WTC11 (cell line): Measurements from ENCODE around the gene CASKIN1. TPM values are rescaled to one million over a fixed set of nuclear protein-coding genes. Genes with fewer than 3 reads are reported as not detected.
A peak's percentile ranks its signal among the peaks of the same experiment; 100 is the strongest.

ENCODE experiments used
- ATAC-seq: fragments of 200-7000 bp; cut with Tn5 transposase; 2 replicates; pipeline ENCODE4 v1.10.0; 2021; ENCODE audit warnings: mild to moderate bottlenecking, moderate library complexity
- CTCF ChIA-PET: fragments of 300-600 bp; sonication (Branson Sonifier 250); formaldehyde crosslinking; loops from one replicate; lab custom pipeline; 2021; ENCODE audit warnings: antibody characterized with exemption; lab: Charles Lee
- POLR2A ChIA-PET: fragments of 350-600 bp; sonication (Branson Sonifier 250); formaldehyde crosslinking; loops from one replicate; lab custom pipeline; 2021; ENCODE audit warnings: antibody characterized with exemption; lab: Charles Lee
- DNase-seq: peaks from one replicate; pipeline ENCODE4 v3.0.0; 2021; ENCODE audit warnings: low spot score
- H3K27ac Mint-ChIP-seq: 2 replicates; pipeline ENCODE4 v1.8.0; 2021; ENCODE audit warnings: mixed read lengths
- H3K27me3 Mint-ChIP-seq: 2 replicates; pipeline ENCODE4 v1.8.0; 2021; ENCODE audit warnings: low read depth, mild to moderate bottlenecking, moderate library complexity, mixed read lengths
- H3K36me3 Mint-ChIP-seq: 2 replicates; pipeline ENCODE4 v1.8.0; 2021; ENCODE audit warnings: mixed read lengths
- H3K4me1 Mint-ChIP-seq: 2 replicates; pipeline ENCODE4 v1.8.0; 2022; ENCODE audit warnings: mixed read lengths
- H3K4me3 Mint-ChIP-seq: 2 replicates; pipeline ENCODE4 v1.8.0; 2021; ENCODE audit warnings: mild to moderate bottlenecking, moderate library complexity, mixed read lengths
- H3K9me3 Mint-ChIP-seq: 2 replicates; pipeline ENCODE4 v1.8.0; 2021; ENCODE audit warnings: mixed read lengths
- ATF6 ChIP-seq: sonication (generic); formaldehyde crosslinking; IDR thresholded peaks from 2 replicates; pipeline ENCODE4 v1.8.1; 2023; ENCODE audit warnings: mild to moderate bottlenecking, missing genetic modification reagents
- CDX4 ChIP-seq: fragments of 250-450 bp; sonication (Bioruptor Pico); IDR thresholded peaks from 2 replicates; pipeline ENCODE4 v1.9.0; 2021; ENCODE audit warnings: moderate library complexity, mild to moderate bottlenecking, inconsistent platforms, borderline replicate concordance
- CREB1 ChIP-seq: sonication (generic); formaldehyde crosslinking; IDR thresholded peaks from 2 replicates; pipeline ENCODE4 v1.8.0; 2023; ENCODE audit warnings: mild to moderate bottlenecking, missing genetic modification reagents
- E2F4 ChIP-seq: sonication (generic); formaldehyde crosslinking; IDR thresholded peaks from 2 replicates; pipeline ENCODE4 v1.8.1; 2022; ENCODE audit warnings: low read depth, mild to moderate bottlenecking, moderate library complexity, missing genetic modification reagents, borderline replicate concordance
- EMX1 ChIP-seq: fragments of 250-450 bp; sonication (Bioruptor Pico); IDR thresholded peaks from 2 replicates; pipeline ENCODE4 v1.8.0; 2021; ENCODE audit warnings: mild to moderate bottlenecking
- FOXJ3 ChIP-seq: sonication (generic); formaldehyde crosslinking; IDR thresholded peaks from 2 replicates; pipeline ENCODE4 v1.9.0; 2021; ENCODE audit warnings: missing genetic modification reagents, mild to moderate bottlenecking, borderline replicate concordance
- GABPB1 ChIP-seq: sonication (generic); formaldehyde crosslinking; IDR thresholded peaks from 2 replicates; pipeline ENCODE4 v1.8.1; 2023; ENCODE audit warnings: mild to moderate bottlenecking, missing genetic modification reagents
- GTF2I ChIP-seq: fragments of 250-450 bp; sonication (Bioruptor Pico); conservative IDR thresholded peaks from 2 replicates; pipeline ENCODE4 v1.4.0; 2021; ENCODE audit warnings: mild to moderate bottlenecking
- HMGA2 ChIP-seq: fragments of 250-450 bp; sonication (Bioruptor Pico); IDR thresholded peaks from 2 replicates; pipeline ENCODE4 v1.4.0; 2021; ENCODE audit warnings: mild to moderate bottlenecking, moderate library complexity
- HMGXB4 ChIP-seq: sonication (generic); formaldehyde crosslinking; IDR thresholded peaks from 2 replicates; pipeline ENCODE4 v1.8.1; 2023; ENCODE audit warnings: mild to moderate bottlenecking, moderate library complexity, missing genetic modification reagents
- KAT7 ChIP-seq: sonication (generic); formaldehyde crosslinking; IDR thresholded peaks from 2 replicates; pipeline ENCODE4 v1.8.1; 2023; ENCODE audit warnings: missing genetic modification reagents, mild to moderate bottlenecking, borderline replicate concordance
- MAX ChIP-seq: sonication (generic); formaldehyde crosslinking; IDR thresholded peaks from 2 replicates; pipeline ENCODE4 v1.8.0; 2022; ENCODE audit warnings: mild to moderate bottlenecking, missing genetic modification reagents
- NFATC4 ChIP-seq: fragments of 250-450 bp; sonication (Bioruptor Pico); IDR thresholded peaks from 2 replicates; pipeline ENCODE4 v1.9.0; 2021; ENCODE audit warnings: mild to moderate bottlenecking
- NR1H2 ChIP-seq: sonication (generic); formaldehyde crosslinking; IDR thresholded peaks from 2 replicates; pipeline ENCODE4 v1.9.0; 2021; ENCODE audit warnings: mild to moderate bottlenecking, moderate library complexity, missing genetic modification reagents
- RORB ChIP-seq: fragments of 250-450 bp; sonication (Bioruptor Pico); IDR thresholded peaks from 2 replicates; pipeline ENCODE4 v1.9.0; 2021; ENCODE audit warnings: mild to moderate bottlenecking
- SP1 ChIP-seq: sonication (generic); formaldehyde crosslinking; conservative IDR thresholded peaks from 2 replicates; pipeline ENCODE4 v1.8.1; 2022; ENCODE audit warnings: missing genetic modification reagents
- USF2 ChIP-seq: sonication (generic); formaldehyde crosslinking; IDR thresholded peaks from 2 replicates; pipeline ENCODE4 v1.8.1; 2023; ENCODE audit warnings: mild to moderate bottlenecking, missing genetic modification reagents, moderate library complexity
- ZMAT4 ChIP-seq: fragments of 250-450 bp; sonication (Bioruptor Pico); IDR thresholded peaks from 2 replicates; pipeline ENCODE4 v1.9.0; 2021; ENCODE audit warnings: mild to moderate bottlenecking
- ZNF138 ChIP-seq: sonication (generic); formaldehyde crosslinking; conservative IDR thresholded peaks from 2 replicates; pipeline ENCODE4 v1.8.1; 2022; ENCODE audit warnings: mild to moderate bottlenecking, moderate library complexity, missing genetic modification reagents
- ZNF396 ChIP-seq: fragments of 250-450 bp; sonication (Bioruptor Pico); IDR thresholded peaks from 2 replicates; pipeline ENCODE4 v1.8.0; 2021; ENCODE audit warnings: mild to moderate bottlenecking, moderate library complexity, borderline replicate concordance
- ZNF416 ChIP-seq: fragments of 250-450 bp; sonication (Bioruptor Pico); IDR thresholded peaks from 2 replicates; pipeline ENCODE4 v1.9.0; 2021; ENCODE audit warnings: mild to moderate bottlenecking, inconsistent platforms
- ZNF423 ChIP-seq: fragments of 250-450 bp; sonication (Bioruptor Pico); IDR thresholded peaks from 2 replicates; pipeline ENCODE4 v2.1.2; 2022; ENCODE audit warnings: mild to moderate bottlenecking, moderate library complexity
- ZNF425 ChIP-seq: fragments of 250-450 bp; sonication (Bioruptor Pico); conservative IDR thresholded peaks from 2 replicates; pipeline ENCODE4 v1.9.0; 2021; ENCODE audit warnings: mild to moderate bottlenecking
- ZNF532 ChIP-seq: fragments of 250-450 bp; sonication (Bioruptor Pico); IDR thresholded peaks from 2 replicates; pipeline ENCODE4 v1.9.0; 2021; ENCODE audit warnings: mild to moderate bottlenecking, borderline replicate concordance
- total RNA-seq: library from RNA; stranded (reverse); gene quantifications from 3 replicates; pipeline ENCODE4 v1.2.3, GENCODE V29; 2021

Gene CASKIN1
- total RNA-seq, 1 experiment from 2014 or later: 9.4 TPM

GRCh38 chr16:2162676-2163118, 33.7 kb downstream of the CASKIN1 start (continued):
- TF ChIP-seq CDX4 (CRISPR knock-in tag) (no peak), ZMAT4 (CRISPR knock-in tag) (no peak), ZNF423 (CRISPR knock-in tag) (no peak), RORB (CRISPR knock-in tag) (no peak), NFATC4 (CRISPR knock-in tag) (no peak), CREB1 (CRISPR knock-in tag) (no peak), ZNF396 (no peak), ZNF138 (no peak), SP1 (CRISPR knock-in tag) (no peak)

GRCh38 chr16:2161911-2162310, 34.5 kb downstream of the CASKIN1 start:
- peak overlapping the region; percentile 80 for H3K27ac Mint-ChIP-seq
- peaks cover 13% of the 10 kb centered on the region for H3K36me3 Mint-ChIP-seq
- ATAC-seq (no peak), DNase-seq (no peak)
- POLR2A ChIA-PET: no interaction called here
- no peaks in the 10 kb centered on the region for H3K27me3 Mint-ChIP-seq
- H3K9me3 Mint-ChIP-seq: no peaks in the 10 kb centered on the region
- CTCF ChIA-PET: interaction anchor here (0.8 kb wide), 1 partner anchor 33 kb away, joined by 3 read pairs; no protein-coding TSS in a partner anchor
- no peak overlapping the region for H3K4me3 Mint-ChIP-seq
- H3K4me1 Mint-ChIP-seq: peaks cover 18% of the 10 kb centered on the region
- no peak for TF ChIP-seq ZNF416 (CRISPR knock-in tag)
- TF ChIP-seq FOXJ3 (CRISPR knock-in tag): no peak
- TF ChIP-seq HMGXB4 (CRISPR knock-in tag): no peak
- no peak for TF ChIP-seq ZNF425
- no peak for TF ChIP-seq GABPB1 (CRISPR knock-in tag)
- TF ChIP-seq HMGA2 (CRISPR knock-in tag): no peak
- no peak for TF ChIP-seq NFATC4 (CRISPR knock-in tag)
- TF ChIP-seq NR1H2: no peak
- no peak for TF ChIP-seq E2F4
- TF ChIP-seq ZNF532 (CRISPR knock-in tag): no peak
- no peak for TF ChIP-seq ATF6
- no peak for TF ChIP-seq MAX (CRISPR knock-in tag)
- no peak for TF ChIP-seq GTF2I (CRISPR knock-in tag)
- TF ChIP-seq USF2 (CRISPR knock-in tag): no peak
- no peak for TF ChIP-seq KAT7 (CRISPR knock-in tag)
- no peak for TF ChIP-seq EMX1 (CRISPR knock-in tag)
